HCT116 (cell line): ENCODE data around the gene MIB2. TPM values are rescaled to one million over a fixed set of nuclear protein-coding genes. Genes with fewer than 3 reads are reported as not detected.

ENCODE experiments used
- ATAC-seq: fragments of 200-7000 bp; cut with Tn5 transposase; 2 replicates; pipeline ENCODE4 v1.9.1; 2020; ENCODE audit warnings: mild to moderate bottlenecking, moderate library complexity
- BruUV-seq: library from RNA; stranded (reverse); fragments of 400-500 nt; replicated peaks from 2 replicates; lab custom pipeline; 2021; lab: Mats Ljungman, UMichigan
- CTCF ChIA-PET: fragments of 300-600 bp; sonication (Branson Sonifier 250); formaldehyde crosslinking; loops from one replicate; lab custom pipeline; 2021; ENCODE audit warnings: antibody characterized with exemption; lab: Charles Lee
- POLR2A ChIA-PET: fragments of 300-600, 350-600 bp; sonication (Branson Sonifier 250); formaldehyde crosslinking; loops from one replicate; lab custom pipeline; 2021; ENCODE audit warnings: antibody characterized with exemption; lab: Charles Lee
- RAD21 ChIA-PET, 2 experiments: fragments of 300-600 bp; sonication (Branson Sonifier 250); formaldehyde crosslinking; loops; one replicate each; lab custom pipeline; 2023; ENCODE audit warnings: low total read pairs in 2 of 2; ENCODE audit not compliant: uncharacterized antibody in 2 of 2, unreplicated experiment in 2 of 2, low non-redundant PET in 1 of 2; lab: Charles Lee
- DNase-seq: peaks from one replicate; pipeline ENCODE4 v3.0.0-alpha.2; 2010; ENCODE audit warnings: low read depth, low spot score
- H2AFZ ChIP-seq: fragments of 200-600 bp; shearing (Covaris generic), sonication (generic); 2 replicates; pipeline ENCODE4 v1.6.1; 2017; ENCODE audit warnings: low read depth, mixed run types, mixed read lengths, antibody characterized with exemption, low read length; ENCODE audit not compliant: poor library complexity, severe bottlenecking
- H3K27ac ChIP-seq: 2 replicates; pipeline ENCODE4 v1.5.1; 2012; ENCODE audit warnings: low read depth, low read length
- H3K27me3 ChIP-seq: fragments of 200-600 bp; sonication (generic); 2 replicates; pipeline ENCODE4 v1.6.1; 2016; ENCODE audit warnings: mixed run types, low read length, mixed read lengths; ENCODE audit not compliant: insufficient read depth
- H3K36me3 ChIP-seq, 2 experiments: fragments of 200-500 bp in 1 of 2; fragments of 200-600 bp in 1 of 2; sonication (Bioruptor generic) in 1 of 2; sonication (generic) in 1 of 2; 2 replicates each; pipeline versions ENCODE4 v1.5.1 to v1.6.1; 2014 to 2016; ENCODE audit warnings: low read length in 2 of 2, inconsistent platforms in 1 of 2, mixed read lengths in 1 of 2, mixed run types in 1 of 2; ENCODE audit not compliant: insufficient read depth in 2 of 2, control insufficient read depth in 1 of 2
- H3K4me1 ChIP-seq, 2 experiments: fragments of 200-600 bp in 1 of 2; sonication (generic) in 1 of 2; 2 replicates each; pipeline versions ENCODE4 v1.5.1 to v1.6.1; 2012 to 2017; ENCODE audit warnings: low read length in 2 of 2, inconsistent platforms in 1 of 2, mild to moderate bottlenecking in 1 of 2, mixed read lengths in 1 of 2, mixed run types in 1 of 2, moderate library complexity in 1 of 2; ENCODE audit not compliant: insufficient read depth in 2 of 2, control insufficient read depth in 1 of 2
- H3K4me2 ChIP-seq: fragments of 200-600 bp; sonication (generic); 2 replicates; pipeline ENCODE4 v1.6.1; 2017; ENCODE audit warnings: mixed run types, low read length, mixed read lengths
- H3K4me3 ChIP-seq, 2 experiments: fragments of 200-600 bp in 1 of 2; sonication (generic) in 1 of 2; replicated peaks in 1 of 2; 2 replicates each; pipeline ENCODE4 v1.5.1; 2011 to 2016; ENCODE audit warnings: low read length in 2 of 2, control low read depth in 1 of 2, low read depth in 1 of 2, mild to moderate bottlenecking in 1 of 2, mixed read lengths in 1 of 2, mixed run types in 1 of 2
- H3K79me2 ChIP-seq: fragments of 200-600 bp; sonication (generic); 2 replicates; pipeline ENCODE4 v1.6.1; 2017; ENCODE audit warnings: mild to moderate bottlenecking, mixed run types, low read length, moderate library complexity, mixed read lengths; ENCODE audit not compliant: insufficient read depth
- H3K9ac ChIP-seq: fragments of 200-600 bp; sonication (generic); 2 replicates; pipeline ENCODE4 v1.6.1; 2016; ENCODE audit warnings: low read length, mixed read lengths
- H3K9me2 ChIP-seq: fragments of 200-600 bp; sonication (generic), shearing (Covaris generic); 2 replicates; pipeline ENCODE4 v1.6.1; 2017; ENCODE audit warnings: mixed run types, mild to moderate bottlenecking, moderate library complexity; ENCODE audit not compliant: insufficient read depth
- H3K9me3 ChIP-seq, 2 experiments: fragments of 200-500 bp in 1 of 2; fragments of 200-600 bp in 1 of 2; sonication (Bioruptor generic) in 1 of 2; sonication (generic) in 1 of 2; 2 replicates each; pipeline ENCODE4 v1.6.1; 2014 to 2017; ENCODE audit warnings: low read length in 2 of 2, mixed read lengths in 2 of 2, inconsistent platforms in 1 of 2, low read depth in 1 of 2, mild to moderate bottlenecking in 1 of 2, mixed run types in 1 of 2, moderate library complexity in 1 of 2; ENCODE audit not compliant: control insufficient read depth in 1 of 2, insufficient read depth in 1 of 2
- H4K20me1 ChIP-seq: fragments of 200-600 bp; sonication (generic), shearing (Covaris generic); 2 replicates; pipeline ENCODE4 v1.6.1; 2017; ENCODE audit warnings: mixed run types, mild to moderate bottlenecking, moderate library complexity; ENCODE audit not compliant: insufficient read depth
- CBX3 ChIP-seq: IDR thresholded peaks from 2 replicates; pipeline ENCODE4 v1.6.1; 2012; ENCODE audit warnings: low read depth
- CEBPB ChIP-seq: IDR thresholded peaks from 2 replicates; pipeline ENCODE4 v1.6.1; 2012; ENCODE audit warnings: low read depth
- EGR1 ChIP-seq: IDR thresholded peaks from 2 replicates; pipeline ENCODE4 v1.6.1; 2012; ENCODE audit warnings: low read depth
- EZH2 ChIP-seq: fragments of 200-600 bp; sonication (generic); IDR thresholded peaks from 2 replicates; pipeline ENCODE4 v1.6.1; 2017; ENCODE audit warnings: antibody characterized with exemption, mixed run types
- POLR2AphosphoS5 ChIP-seq: IDR thresholded peaks from 2 replicates; pipeline ENCODE4 v1.6.1; 2011; ENCODE audit warnings: mild to moderate bottlenecking, low read depth, low read length, moderate library complexity
- SIN3A ChIP-seq: IDR thresholded peaks from 2 replicates; pipeline ENCODE4 v1.6.1; 2012; ENCODE audit warnings: low read depth
- SP1 ChIP-seq: IDR thresholded peaks from 2 replicates; pipeline ENCODE4 v1.6.1; 2012; ENCODE audit warnings: low read depth
- TCF7L2 ChIP-seq: IDR thresholded peaks from 2 replicates; pipeline ENCODE4 v1.7.0; 2011; ENCODE audit warnings: borderline replicate concordance, inconsistent platforms; ENCODE audit not compliant: insufficient read depth, insufficient read length; ENCODE audit errors: extremely low read depth
- YY1 ChIP-seq: IDR thresholded peaks from 2 replicates; pipeline ENCODE4 v1.6.1; 2011; ENCODE audit warnings: low read length, low read depth, moderate library complexity, mild to moderate bottlenecking; ENCODE audit not compliant: insufficient replicate concordance; ENCODE audit errors: extremely low read depth
- ZFX ChIP-seq: fragments of 450-650 bp; IDR thresholded peaks from 2 replicates; pipeline ENCODE4 v1.6.1; 2017
- ZNF274 ChIP-seq: fragments of 200-500 bp; sonication (Bioruptor generic); IDR thresholded peaks from 2 replicates; pipeline ENCODE4 v1.6.1; 2014; ENCODE audit warnings: mild to moderate bottlenecking, low read depth, low read length, inconsistent platforms
- intact Hi-C: fragments of 100-400 bp; cut with micrococcal nuclease; formaldehyde crosslinking; loops from 2 replicates; pipeline ENCODE4 v1.10.0; 2022
- total RNA-seq: library from RNA; stranded (reverse); gene quantifications from one replicate; pipeline ENCODE4 v1.2.1, GENCODE V29; 2021; ENCODE audit not compliant: unreplicated experiment
- TF ChIP-seq, protein P1 (sequence below): IDR thresholded peaks from 2 replicates; pipeline ENCODE4 v1.6.1; 2011; ENCODE audit warnings: mild to moderate bottlenecking, low read length, moderate library complexity; ENCODE audit not compliant: insufficient replicate concordance; ENCODE audit errors: extremely low read depth
- TF ChIP-seq, protein P2 (sequence below): IDR thresholded peaks from 2 replicates; pipeline ENCODE4 v1.6.1; 2012
- TF ChIP-seq, protein P3 (sequence below), 3 experiments: fragments of 200-600 bp in 1 of 3; sonication (generic) in 1 of 3; IDR thresholded peaks in 2 of 3; conservative IDR thresholded peaks in 1 of 3; 2 replicates each; pipeline ENCODE4 v1.5.1; 2012 to 2017; ENCODE audit warnings: low read depth in 2 of 3, low read length in 2 of 3, antibody characterized with exemption in 1 of 3, borderline replicate concordance in 1 of 3, control low read depth in 1 of 3, mild to moderate bottlenecking in 1 of 3, mixed read lengths in 1 of 3, mixed run types in 1 of 3, moderate library complexity in 1 of 3; ENCODE audit not compliant: insufficient read depth in 1 of 3

The MIB2 gene
- total RNA-seq, 1 experiment from 2014 or later, result 194 TPM

DNA sequence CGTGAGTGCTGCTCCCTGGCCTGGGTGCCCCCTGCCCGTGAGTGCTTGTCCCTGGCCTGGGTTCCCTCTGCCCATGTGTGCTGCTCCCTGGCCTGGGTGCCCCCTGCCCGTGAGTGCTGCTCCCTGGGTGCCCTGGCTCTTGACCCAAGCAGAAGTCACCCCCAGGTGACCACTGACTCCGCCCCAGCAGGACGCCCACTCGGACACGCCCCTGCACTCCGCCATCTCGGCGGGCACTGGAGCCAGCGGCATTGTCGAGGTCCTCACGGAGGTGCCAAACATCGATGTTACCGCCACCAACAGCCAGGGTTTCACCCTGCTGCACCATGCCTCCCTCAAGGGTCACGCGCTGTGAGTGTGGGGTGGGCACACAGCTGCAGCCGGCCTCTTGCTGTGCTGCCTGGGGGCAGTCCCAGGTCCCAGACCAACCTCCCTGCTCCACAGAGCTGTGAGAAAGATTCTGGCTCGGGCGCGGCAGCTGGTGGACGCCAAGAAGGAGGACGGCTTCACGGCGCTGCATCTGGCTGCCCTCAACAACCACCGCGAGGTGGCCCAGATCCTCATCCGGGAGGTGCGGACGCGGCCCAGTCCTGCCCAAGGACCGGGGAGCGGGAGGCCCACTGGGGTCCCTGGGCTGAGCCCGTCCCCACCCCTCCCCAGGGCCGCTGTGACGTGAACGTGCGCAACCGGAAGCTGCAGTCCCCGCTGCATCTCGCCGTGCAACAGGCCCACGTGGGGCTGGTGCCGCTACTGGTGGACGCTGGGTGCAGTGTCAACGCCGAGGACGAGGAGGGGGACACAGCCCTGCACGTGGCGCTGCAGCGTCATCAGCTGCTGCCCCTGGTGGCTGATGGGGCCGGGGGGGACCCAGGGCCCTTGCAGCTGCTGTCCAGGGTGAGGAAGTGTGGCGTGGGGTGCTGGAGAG, 12.8 kb downstream of the MIB2 start (continued):
- TF ChIP-seq, protein P1, sequence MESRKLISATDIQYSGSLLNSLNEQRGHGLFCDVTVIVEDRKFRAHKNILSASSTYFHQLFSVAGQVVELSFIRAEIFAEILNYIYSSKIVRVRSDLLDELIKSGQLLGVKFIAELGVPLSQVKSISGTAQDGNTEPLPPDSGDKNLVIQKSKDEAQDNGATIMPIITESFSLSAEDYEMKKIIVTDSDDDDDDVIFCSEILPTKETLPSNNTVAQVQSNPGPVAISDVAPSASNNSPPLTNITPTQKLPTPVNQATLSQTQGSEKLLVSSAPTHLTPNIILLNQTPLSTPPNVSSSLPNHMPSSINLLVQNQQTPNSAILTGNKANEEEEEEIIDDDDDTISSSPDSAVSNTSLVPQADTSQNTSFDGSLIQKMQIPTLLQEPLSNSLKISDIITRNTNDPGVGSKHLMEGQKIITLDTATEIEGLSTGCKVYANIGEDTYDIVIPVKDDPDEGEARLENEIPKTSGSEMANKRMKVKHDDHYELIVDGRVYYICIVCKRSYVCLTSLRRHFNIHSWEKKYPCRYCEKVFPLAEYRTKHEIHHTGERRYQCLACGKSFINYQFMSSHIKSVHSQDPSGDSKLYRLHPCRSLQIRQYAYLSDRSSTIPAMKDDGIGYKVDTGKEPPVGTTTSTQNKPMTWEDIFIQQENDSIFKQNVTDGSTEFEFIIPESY, result no peak
- no peak for TF ChIP-seq EZH2
- TF ChIP-seq SIN3A, result no peak
- TF ChIP-seq ZNF274, result no peak
- peak; percentile 63 for TF ChIP-seq YY1
- TF ChIP-seq, all 23 proteins: peak for 6

DNA sequence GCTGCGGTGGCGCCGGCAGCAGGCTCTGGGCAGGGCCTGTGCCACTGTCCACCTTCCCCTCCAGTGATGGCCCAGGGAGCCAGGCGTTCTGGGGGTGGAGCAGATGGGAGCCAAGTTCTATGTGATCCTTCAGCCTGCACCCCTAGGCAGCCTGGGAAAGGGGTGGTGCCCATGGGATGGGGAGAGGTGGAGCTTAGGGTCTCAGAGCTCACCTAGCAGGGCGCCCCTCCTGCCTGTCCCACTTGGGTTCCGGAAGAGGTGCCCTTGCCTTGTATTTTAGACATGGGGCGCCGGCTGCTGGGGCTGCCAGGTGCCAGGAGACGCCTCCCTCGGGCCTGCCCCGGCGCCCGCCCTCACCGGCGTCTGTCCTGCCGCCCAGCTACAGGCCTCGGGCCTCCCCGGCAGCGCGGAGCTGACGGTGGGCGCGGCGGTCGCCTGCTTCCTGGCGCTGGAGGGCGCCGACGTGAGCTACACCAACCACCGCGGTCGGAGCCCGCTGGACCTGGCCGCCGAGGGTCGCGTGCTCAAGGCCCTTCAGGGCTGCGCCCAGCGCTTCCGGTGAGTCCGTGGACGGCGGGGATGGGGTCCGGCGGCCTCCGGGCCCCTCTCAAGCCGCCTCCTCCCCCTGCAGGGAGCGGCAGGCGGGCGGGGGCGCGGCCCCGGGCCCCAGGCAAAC, 13.6 kb downstream of the MIB2 start:
- H3K36me3 ChIP-seq, result no peaks in the 10 kb centered on the region
- CTCF ChIA-PET, result interaction anchor here (0.6 to 1.6 kb wide), 6 partner anchors 9 to 303 kb away, joined by 3 to 6 read pairs (median 4); partner anchors contain the start of gene MIB2
- H3K27me3 ChIP-seq, result no peaks in the 10 kb centered on the region
- H3K4me1 ChIP-seq, result peaks cover 4 to 38% of the 10 kb centered on the region in 2 experiments
- no peaks in the 10 kb centered on the region for H3K9me2 ChIP-seq
- no TSS peak for BruUV-seq
- TF ChIP-seq CEBPB (no peak), CBX3 (no peak), ZFX (peak; percentile 89), ZNF274 (no peak), EGR1 (no peak), SP1 (no peak), EZH2 (no peak), YY1 (no peak), TCF7L2 (no peak), POLR2AphosphoS5 (peak; percentile 87)
- TF ChIP-seq, protein P2, sequence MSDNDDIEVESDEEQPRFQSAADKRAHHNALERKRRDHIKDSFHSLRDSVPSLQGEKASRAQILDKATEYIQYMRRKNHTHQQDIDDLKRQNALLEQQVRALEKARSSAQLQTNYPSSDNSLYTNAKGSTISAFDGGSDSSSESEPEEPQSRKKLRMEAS, result no peak
- TF ChIP-seq, protein P3, sequence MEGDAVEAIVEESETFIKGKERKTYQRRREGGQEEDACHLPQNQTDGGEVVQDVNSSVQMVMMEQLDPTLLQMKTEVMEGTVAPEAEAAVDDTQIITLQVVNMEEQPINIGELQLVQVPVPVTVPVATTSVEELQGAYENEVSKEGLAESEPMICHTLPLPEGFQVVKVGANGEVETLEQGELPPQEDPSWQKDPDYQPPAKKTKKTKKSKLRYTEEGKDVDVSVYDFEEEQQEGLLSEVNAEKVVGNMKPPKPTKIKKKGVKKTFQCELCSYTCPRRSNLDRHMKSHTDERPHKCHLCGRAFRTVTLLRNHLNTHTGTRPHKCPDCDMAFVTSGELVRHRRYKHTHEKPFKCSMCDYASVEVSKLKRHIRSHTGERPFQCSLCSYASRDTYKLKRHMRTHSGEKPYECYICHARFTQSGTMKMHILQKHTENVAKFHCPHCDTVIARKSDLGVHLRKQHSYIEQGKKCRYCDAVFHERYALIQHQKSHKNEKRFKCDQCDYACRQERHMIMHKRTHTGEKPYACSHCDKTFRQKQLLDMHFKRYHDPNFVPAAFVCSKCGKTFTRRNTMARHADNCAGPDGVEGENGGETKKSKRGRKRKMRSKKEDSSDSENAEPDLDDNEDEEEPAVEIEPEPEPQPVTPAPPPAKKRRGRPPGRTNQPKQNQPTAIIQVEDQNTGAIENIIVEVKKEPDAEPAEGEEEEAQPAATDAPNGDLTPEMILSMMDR (IDR thresholded peaks at IDR 0.05 in 2 of 3, conservative IDR thresholded peaks at IDR 0.05 in 1 of 3; ENCODE audit: borderline replicate concordance in 1 of 3, insufficient read depth in 1 of 3, low read depth in 2 of 3, low read length in 2 of 3), result no peak
- ATAC-seq (peak; percentile 71), DNase-seq (peak; percentile 71)
- intact Hi-C loops, result no loop called here
- H3K79me2 ChIP-seq, result peaks cover 13% of the 10 kb centered on the region; the same call in 1 of the 2 replicates
- H4K20me1 ChIP-seq, result no peaks in the 10 kb centered on the region
- H3K4me3 ChIP-seq, result peak overlapping the region; percentile 69 to 88
- H3K4me2 ChIP-seq, result peak overlapping the region; percentile 84
- H2AFZ ChIP-seq, result no peak overlapping the region
- peak overlapping the region; percentile 86 for H3K9ac ChIP-seq
- peak overlapping the region; percentile 99 for H3K27ac ChIP-seq
- RAD21 ChIA-PET, result interaction anchor here in 1 of 2 experiments (0.6 kb wide), 1 partner anchor 13 kb away, joined by 4 read pairs; the partner anchor contains the start of gene MIB2
- H3K9me3 ChIP-seq, result no peaks in the 10 kb centered on the region
- POLR2A ChIA-PET, result interaction anchor here (0.8 to 2.4 kb wide), 3 partner anchors 11 to 118 kb away, joined by 3 to 15 read pairs (median 6); partner anchors contain the start of gene MIB2
